ENCODE data around the gene DNAJC27. TPM values are rescaled to one million over a fixed set of nuclear protein-coding genes. Genes with fewer than 3 reads are reported as not detected.

Gene DNAJC27
- total RNA-seq, 1 donor from 2014 or later, result 3.6 TPM

GRCh38 chr2:24977631-24978030, 5.9 kb upstream of the DNAJC27 start:
- Histone ChIP-seq H3K4me1 (peaks cover 0 to 2% of the 10 kb centered on the region in 2 donors), H3K27ac (no peak overlapping the region), H3K4me3 (no peak overlapping the region), H3K27me3 (no peaks in the 10 kb centered on the region), H3K36me3 (peaks cover 0 to 6% of the 10 kb centered on the region in 2 donors), H3K9me3 (no peaks in the 10 kb centered on the region)
- no peak for DNase-seq (ENCODE audit: low spot score in 2 of 2)
- intact Hi-C loops (cut with DNase I), result loop anchor here (10.0 kb wide), 2 partner anchors 367 to 1747 kb away; partner anchors contain the start of gene DNMT3A
- no peak for TF ChIP-seq CTCF (IDR thresholded peaks at IDR 0.05)

GRCh38 chr2:24973812-24974211, 2.1 kb upstream of the DNAJC27 start:
- Histone ChIP-seq H3K27me3 (no peaks in the 10 kb centered on the region), H3K36me3 (no peaks in the 10 kb centered on the region), H3K4me1 (peaks cover 0 to 2% of the 10 kb centered on the region in 2 donors), H3K4me3 (no peak overlapping the region), H3K9me3 (no peaks in the 10 kb centered on the region), H3K27ac (peak overlapping the region; percentile 97)
- TF ChIP-seq CTCF (IDR thresholded peaks at IDR 0.05), result no peak
- DNase-seq (ENCODE audit: low spot score in 2 of 2), result no peak
- intact Hi-C loops (cut with DNase I), result loop anchor here (2.0 to 10.0 kb wide), 7 partner anchors 223 to 1751 kb away; partner anchors contain the start of genes ASXL2, DNMT3A, DTNB and NCOA1

- peak overlapping the region; percentile 97 for H3K27ac ChIP-seq
- peak overlapping the region; percentile 81 to 84 for H3K4me3 ChIP-seq
- H3K27me3 ChIP-seq, result no peaks in the 10 kb centered on the region
- H3K4me1 ChIP-seq, result peaks cover 0 to 2% of the 10 kb centered on the region in 2 donors
- H3K36me3 ChIP-seq, result no peaks in the 10 kb centered on the region
- no peaks in the 10 kb centered on the region for H3K9me3 ChIP-seq
- TF ChIP-seq CTCF (IDR thresholded peaks at IDR 0.05), result no peak
- peak in 1 of 2 donors; percentile 66 for DNase-seq (ENCODE audit: low spot score in 2 of 2)
- intact Hi-C loops (cut with DNase I), result loop anchor here (1.0 to 10.0 kb wide), 7 partner anchors 70 to 1752 kb away; partner anchors contain the start of genes ASXL2, DNMT3A, DTNB and EFR3B
These were observed 683 bp upstream of the DNAJC27 start for GRCh38 chr2:24972315-24972961.

GRCh38 chr2:24971286-24971535, 544 bp downstream of the DNAJC27 start:
- TF ChIP-seq CTCF (IDR thresholded peaks at IDR 0.05), result no peak
- H3K9me3 ChIP-seq, result no peaks in the 10 kb centered on the region
- peak overlapping the region; percentile 97 for H3K27ac ChIP-seq
- H3K27me3 ChIP-seq, result no peaks in the 10 kb centered on the region
- intact Hi-C loops (cut with DNase I), result loop anchor here (2.0 to 10.0 kb wide), 8 partner anchors 50 to 1754 kb away; partner anchors contain the start of genes ADCY3, ASXL2, DNMT3A and DTNB
- H3K4me3 ChIP-seq, result peak overlapping the region; percentile 81 to 84
- peaks cover 0 to 12% of the 10 kb centered on the region in 2 donors for H3K36me3 ChIP-seq
- H3K4me1 ChIP-seq, result peaks cover 0 to 2% of the 10 kb centered on the region in 2 donors
- no peak for DNase-seq (ENCODE audit: low spot score in 2 of 2)

- peak overlapping the region; percentile 97 for H3K27ac ChIP-seq
- no peaks in the 10 kb centered on the region for H3K9me3 ChIP-seq
- peaks cover 0 to 1% of the 10 kb centered on the region in 2 donors for H3K4me1 ChIP-seq
- H3K27me3 ChIP-seq, result no peaks in the 10 kb centered on the region
- no peak for DNase-seq (ENCODE audit: low spot score in 2 of 2)
- peak overlapping the region; percentile 81 to 84 for H3K4me3 ChIP-seq
- intact Hi-C loops (cut with DNase I), result loop anchor here (2.0 to 10.0 kb wide), 8 partner anchors 50 to 1754 kb away; partner anchors contain the start of genes ADCY3, ASXL2, DNMT3A and DTNB
- no peak for TF ChIP-seq CTCF (IDR thresholded peaks at IDR 0.05)
- peaks cover 0 to 17% of the 10 kb centered on the region in 2 donors for H3K36me3 ChIP-seq
These were observed 1.1 kb downstream of the DNAJC27 start for GRCh38 chr2:24970483-24971285.
